ENCODE data around the gene ZBTB21.

ZBTB21 gene

GRCh38 chr21:41987310-41987709 lies 22.9 kb downstream of the ZBTB21 start:
- no peak for DNase-seq

DNA sequence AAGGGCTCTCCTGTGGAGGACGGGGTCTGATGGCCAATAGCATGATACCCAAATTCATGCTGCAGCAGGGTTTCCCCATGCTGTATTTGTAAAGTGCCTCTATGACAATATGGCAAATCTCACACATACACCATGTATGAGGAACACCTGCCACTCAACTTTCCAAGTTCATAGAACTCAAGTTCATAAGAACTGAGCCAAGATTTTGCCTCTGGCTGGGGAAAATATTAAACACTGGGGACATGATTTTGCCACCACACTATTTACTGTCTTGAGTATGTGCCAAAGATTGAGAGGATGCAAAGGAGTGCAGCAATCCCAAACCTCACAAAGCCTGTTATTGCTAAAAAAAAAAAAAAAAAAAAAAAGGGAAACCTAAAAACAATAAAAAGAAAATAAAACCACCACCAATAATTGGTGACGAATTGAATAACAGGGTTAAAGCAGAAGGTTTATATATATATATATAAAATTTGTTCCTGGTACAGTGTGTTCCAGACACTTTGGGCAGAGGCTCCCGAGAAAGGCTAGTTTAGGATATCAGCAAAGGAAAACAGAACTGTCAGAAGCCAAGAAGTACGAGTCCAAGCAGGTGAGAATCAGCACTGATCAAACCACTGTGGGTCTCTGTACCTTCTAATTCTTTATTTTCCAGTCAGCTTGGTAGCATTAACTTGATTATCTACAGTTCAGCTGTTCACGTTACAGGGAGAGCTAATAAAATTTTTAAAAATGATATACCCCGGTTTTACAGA lies 24.3 kb downstream of the ZBTB21 start:
- DNase-seq: no peak

DNA sequence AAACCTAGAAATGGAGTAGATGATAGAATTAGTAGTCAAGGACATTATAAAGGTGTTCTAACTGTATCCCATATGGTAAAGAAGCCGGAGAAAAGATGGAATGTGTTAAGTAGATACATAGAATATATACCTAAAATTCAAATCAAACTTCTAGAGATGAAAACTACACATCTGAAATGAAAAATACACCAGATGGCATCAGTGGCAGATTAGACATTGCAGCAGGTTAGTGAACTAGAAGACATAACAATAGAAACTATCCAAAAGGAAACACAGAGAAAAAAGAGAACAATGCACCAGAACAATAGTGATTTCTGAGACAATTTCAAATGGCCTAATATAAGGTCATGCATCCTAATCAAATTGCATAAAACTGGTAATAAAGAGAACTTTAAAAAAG lies 26.9 kb downstream of the ZBTB21 start:
- no peak for DNase-seq

DNA sequence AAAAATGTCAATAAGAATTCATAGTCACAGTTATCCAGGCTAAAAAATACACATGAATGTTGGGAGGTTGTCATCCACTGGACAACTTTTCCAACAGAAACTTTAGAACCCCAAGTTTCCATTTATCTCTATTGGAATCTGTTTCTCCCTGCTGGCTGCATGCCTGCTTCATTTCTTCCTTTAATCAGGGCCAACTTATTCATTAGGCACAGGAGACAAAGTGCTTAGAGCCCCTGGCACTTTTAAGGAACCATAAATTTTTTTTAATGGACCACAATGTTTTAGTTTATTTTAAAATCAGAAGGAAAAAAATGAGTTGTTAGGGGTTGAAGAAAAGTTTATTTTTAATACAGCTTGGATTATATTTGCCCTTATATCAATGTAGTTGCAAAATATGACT lies 29.6 kb downstream of the ZBTB21 start:
- DNase-seq: no peak

GRCh38 chr21:41979751-41980369 lies 30.3 kb downstream of the ZBTB21 start:
- DNase-seq: no peak

DNA sequence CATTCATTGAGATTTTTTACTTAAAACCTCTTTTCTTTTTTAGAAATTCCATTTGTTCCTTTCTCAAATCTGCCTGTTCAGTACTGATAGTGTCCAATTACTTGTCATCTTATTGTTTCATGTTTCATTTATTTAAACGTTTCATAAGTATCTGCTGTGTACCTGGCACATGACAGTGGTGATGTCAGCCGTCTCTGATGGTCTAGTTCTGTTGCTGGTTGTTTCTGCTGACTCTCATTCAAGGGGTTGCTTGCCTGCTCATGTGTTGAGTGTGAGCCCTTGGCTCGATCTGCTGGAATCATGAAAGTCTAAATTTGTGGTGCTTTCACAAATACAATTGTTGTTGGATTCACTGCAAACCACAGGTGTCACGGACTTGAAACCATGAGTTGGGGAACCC lies 30.8 kb downstream of the ZBTB21 start:
- no peak for DNase-seq

DNA sequence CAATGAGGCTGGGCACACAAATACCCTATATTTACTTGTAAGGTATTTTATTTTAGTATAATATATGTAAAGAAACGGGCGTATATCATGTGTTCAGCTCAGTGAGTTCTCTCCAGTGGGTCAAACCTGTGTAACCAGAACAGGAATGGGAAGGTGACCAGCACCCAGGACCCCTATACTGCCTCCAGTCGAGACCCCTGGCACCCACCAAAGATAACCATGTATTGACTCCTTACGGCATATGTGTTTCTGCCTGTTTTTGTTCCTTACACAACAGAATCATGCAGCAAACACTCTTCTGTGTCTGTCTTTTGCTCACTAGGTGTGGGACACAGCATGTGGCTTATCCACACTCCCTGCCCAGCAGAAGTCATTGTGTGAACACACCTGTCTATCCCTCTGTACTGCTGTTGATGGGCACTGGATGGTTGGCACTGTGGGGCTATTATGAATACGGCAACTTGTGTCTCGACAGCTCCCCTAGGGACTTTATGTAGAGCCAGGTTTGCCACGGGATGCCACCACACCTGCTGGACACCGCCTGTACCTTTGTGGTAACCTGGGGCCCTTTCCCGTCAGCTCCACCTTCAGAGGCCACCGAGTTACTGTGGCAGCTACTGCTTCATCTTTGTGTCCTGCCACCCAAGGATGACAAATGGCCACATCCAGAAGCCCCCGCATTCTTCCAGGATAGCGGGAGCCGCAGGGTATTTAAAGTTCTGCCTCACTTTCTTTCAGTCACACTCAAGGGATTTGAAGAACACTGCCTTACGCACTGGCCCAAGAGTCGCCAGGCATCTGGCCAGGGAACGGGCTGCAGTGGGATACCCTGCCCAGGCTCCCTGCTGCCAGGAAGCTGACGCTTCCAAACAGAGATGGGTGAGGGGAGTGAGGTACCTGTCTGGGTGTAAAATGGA lies 32.9 kb downstream of the ZBTB21 start:
- DNase-seq: no peak

- DNase-seq: no peak
Measured at GRCh38 chr21:41976611-41977010, 33.5 kb downstream of the ZBTB21 start.

DNA sequence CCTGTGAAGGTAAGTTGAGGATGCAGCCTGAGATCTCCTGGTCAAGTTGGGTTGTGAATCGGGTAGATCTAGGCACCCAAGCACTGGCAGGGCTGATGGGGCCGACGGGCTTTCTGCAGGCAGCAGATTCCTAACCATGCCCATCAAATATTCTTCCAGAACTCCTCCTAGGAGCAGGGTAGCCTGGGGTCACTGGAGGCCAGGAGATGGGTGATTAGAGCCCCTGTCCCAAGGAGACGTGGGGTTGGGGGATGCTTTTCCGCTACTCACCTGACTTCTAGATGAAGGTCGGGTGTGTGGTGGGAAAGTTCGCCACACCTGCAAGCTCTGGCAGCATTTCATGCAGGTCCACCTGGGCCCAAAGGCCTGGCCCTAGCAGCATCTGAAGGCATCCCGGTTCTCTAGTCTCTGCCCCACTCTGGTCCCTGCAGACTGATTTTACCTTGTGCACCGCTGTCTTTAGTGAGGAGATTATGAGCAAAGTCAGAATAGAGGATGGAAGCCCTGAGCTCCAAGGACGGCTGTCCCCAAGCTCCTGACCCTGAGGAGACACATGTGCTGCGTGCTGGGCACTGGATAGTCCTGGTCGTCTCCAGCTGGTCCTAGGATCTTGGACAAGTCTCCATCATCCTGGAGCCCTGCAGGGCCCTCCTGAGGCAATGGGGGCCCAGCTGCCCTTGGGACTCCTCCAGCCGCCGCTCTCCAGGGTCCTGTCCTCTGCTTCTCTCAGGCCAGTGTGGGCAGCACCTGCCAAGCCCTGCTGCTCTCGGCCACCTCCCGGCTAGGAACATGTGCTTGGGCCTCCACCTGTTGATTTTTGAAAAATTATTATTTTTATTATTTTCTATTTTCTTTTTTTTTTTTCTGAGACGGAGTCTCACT lies 34.5 kb downstream of the ZBTB21 start:
- no peak for DNase-seq

GRCh38 chr21:41974752-41975053 lies 35.5 kb downstream of the ZBTB21 start:
- no peak for DNase-seq

GRCh38 chr21:41973861-41974751 lies 36.1 kb downstream of the ZBTB21 start:
- DNase-seq: no peak

GRCh38 chr21:41973427-41973831 lies 36.7 kb downstream of the ZBTB21 start:
- DNase-seq: no peak

DNA sequence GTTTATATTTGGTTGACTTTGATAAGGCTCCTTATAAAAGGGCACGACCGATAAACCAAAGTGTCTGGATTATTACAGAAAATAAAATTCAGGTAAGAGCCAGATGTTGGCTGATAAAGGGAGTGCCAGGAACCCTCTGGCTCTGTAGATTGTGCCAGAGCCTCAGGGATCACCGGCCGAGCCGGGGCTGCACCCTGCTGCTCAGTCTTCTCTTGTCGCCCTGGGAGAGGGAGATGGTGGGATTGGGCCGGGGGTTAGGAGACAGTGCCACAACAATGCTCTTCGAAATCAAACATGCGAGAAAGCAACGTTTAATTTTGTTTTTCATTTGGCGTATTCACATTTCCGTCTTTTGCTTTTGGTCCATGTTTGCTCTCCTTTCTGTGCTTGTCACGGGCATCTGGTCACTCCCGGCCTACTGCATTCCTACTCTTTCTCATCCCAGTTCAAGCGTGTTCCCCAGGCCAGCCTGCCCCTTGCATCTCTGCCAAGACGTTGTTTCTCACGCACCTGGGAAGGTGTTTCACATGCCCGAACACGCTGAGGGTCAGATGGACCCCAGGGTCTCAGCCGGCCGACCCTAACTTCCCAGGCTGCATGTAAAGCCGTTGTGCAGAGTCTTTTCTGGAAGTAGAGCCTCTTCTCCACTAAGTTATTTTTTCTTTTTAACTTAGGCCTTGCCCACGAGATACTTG lies 37.5 kb downstream of the ZBTB21 start:
- DNase-seq: no peak

DNA sequence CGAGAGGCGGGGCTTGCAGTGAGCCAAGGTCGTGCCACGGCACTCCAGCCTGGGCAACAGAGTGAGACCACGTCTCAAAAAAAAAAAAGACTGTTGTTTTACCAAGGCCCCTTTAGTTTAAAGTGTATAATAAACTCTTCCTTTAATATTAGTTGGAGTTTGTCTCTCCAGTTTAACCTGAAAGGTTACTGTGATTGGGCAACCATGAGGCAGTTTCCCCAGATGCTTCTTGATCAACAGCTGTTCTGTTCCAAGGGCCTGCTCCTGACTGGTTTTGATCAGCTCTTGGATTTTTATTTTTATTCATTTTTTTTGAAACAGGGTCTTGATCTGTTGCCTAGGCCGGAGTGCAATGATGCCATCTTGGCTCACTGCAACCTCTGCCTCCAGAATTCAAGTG lies 38.3 kb downstream of the ZBTB21 start:
- no peak for DNase-seq

DNA sequence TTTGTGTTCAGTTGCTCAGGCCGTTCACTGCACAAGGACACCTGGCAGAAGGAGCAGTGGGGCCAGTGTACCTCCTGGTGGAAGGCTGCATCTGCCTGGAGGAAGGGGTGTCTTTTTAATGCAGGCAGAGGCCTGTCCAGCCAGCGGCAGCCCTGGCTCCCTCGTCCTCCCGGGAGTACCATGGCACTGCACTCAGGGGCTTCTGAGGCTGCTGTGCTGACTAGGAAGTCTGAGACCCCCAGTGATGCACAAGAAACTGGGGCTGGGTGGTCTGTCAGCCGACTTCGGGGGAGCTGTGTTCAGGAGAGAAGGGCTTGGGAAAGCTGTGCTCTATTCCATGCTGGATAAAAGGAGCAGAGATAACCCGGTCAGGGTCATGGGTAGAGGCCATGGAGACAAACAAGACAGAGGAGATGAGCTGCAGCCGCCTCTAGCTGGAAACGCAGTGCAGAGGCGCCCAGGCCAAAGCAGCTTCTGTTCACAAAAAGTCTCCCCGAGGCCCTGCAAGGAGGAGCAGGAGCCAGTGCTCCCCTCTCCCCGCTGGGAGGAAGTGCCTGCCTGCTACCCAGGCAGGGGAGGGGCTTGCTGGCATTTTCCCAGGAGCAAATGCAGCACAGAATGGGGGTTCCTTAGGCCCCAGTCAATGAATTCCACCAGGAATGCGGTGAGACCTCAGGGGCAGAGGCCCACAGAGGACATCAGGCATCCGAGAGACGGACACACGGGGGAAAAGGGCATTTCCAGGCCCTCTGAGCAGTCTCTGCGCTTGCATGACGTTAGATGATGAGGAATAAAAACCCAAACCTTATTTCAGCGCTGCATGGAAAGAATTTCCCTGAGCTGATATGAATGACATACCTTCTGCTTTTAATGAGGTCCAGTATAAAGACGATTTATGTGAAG lies 39.2 kb downstream of the ZBTB21 start:
- DNase-seq: no peak

DNA sequence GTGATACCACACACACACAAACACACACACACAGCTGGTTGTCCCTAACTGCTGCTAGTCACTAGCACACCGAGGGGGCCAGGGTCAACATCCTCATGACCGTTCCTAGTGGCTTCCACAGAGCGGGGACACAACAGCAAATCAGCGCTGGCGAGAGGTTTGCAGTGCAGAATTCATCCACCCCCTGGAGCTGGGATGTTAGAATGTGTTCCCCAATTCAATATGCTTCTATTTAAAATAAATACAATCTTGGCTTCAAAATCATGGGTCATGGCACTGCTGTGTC lies 40.1 kb downstream of the ZBTB21 start:
- DNase-seq: no peak

DNA sequence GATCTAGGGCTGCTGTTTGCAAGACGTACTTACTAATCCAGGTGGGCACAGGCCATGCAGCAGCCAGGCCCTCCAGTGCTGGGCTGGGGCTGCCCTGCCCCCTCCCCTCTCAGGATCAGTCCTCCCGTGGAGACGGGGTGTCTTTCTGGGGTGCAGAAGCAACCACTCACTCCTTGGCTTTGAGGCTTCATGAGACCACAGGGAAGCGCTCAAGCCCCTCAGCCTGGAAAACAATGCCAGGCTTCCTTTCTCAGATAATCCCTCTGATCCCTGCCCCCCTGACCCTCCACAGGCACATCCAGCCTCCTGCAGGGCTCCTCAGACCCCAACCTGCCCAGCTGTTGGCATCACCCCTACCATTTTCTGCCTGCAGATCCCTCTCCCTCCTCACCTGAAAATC lies 42.5 kb downstream of the ZBTB21 start:
- DNase-seq: no peak

- no peak for DNase-seq
Measured at GRCh38 chr21:41966872-41967621, 43.1 kb downstream of the ZBTB21 start.

DNA sequence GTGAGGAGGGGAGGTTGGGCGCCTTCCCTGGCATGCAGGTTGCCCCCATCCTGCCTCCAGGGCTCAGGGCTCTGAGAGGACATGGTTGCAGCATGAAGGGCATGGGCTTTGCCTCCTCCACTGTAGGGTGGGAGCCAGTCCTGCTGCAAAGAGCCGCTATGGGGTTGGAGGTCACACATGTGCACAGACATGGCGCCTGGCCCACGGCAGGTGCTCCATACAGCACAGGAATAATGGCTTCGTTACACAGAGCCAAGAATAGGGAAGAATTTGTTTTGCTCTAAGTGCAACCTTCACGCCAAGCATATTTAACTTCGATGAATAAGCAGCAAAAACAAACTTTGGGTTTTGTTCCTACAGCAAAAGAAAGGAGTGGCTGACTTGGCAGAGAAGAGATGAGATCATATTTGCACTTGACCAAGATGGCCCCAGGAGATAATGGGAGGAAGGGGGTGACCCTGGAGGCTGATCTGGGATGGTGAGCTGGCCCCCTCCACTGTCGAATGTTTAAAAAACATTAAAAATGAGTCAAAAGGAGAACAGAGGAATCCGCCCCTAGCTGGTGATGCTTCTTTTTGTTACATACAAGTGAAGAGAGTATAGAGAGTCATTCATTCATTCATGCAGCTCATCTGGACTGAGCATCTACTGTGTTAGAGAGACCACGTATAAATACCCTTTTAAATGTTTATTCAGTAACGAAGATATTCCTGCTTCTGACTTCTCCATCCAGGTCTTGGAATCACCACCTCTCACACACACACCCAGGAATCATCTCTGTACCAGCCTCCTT lies 43.9 kb downstream of the ZBTB21 start:
- DNase-seq: no peak
